Effector memory CD8-positive, alpha-beta T cell (primary cell): ENCODE measurements around the gene POLR1E.
"Not testable (repeated sequence)": the region's sequence is repeated elsewhere in the genome, so short reads cannot be mapped to it uniquely, and the experiment has no call there.

Experiments used
- ATAC-seq: fragments of 150-1000 bp; cut with Tn5 transposase; replicated peaks from 2 replicates; pipeline ENCODE4 v1.10.0; 2021; ENCODE audit warnings: mild to moderate bottlenecking, moderate library complexity
- DNase-seq, 3 experiments: peaks; one replicate each; pipeline ENCODE4 v3.0.0; 2021
- H3K27ac Mint-ChIP-seq, 2 donors: one replicate each; pipeline ENCODE4 v1.8.0; 2022; ENCODE audit warnings: mild to moderate bottlenecking in 2 of 2, mixed read lengths in 2 of 2, moderate library complexity in 2 of 2
- H3K27me3 Mint-ChIP-seq, 2 donors: one replicate each; pipeline ENCODE4 v1.8.0; 2022; ENCODE audit warnings: mixed read lengths in 2 of 2
- H3K36me3 Mint-ChIP-seq: one replicate; pipeline ENCODE4 v1.8.0; 2022; ENCODE audit warnings: mild to moderate bottlenecking, moderate library complexity, mixed read lengths; ENCODE audit not compliant: insufficient read depth
- H3K4me1 Mint-ChIP-seq, 2 donors: one replicate each; pipeline ENCODE4 v1.8.0; 2022; ENCODE audit warnings: low read depth in 2 of 2, mixed read lengths in 2 of 2
- H3K4me3 Mint-ChIP-seq, 2 donors: one replicate each; pipeline ENCODE4 v1.8.0; 2022; ENCODE audit warnings: mild to moderate bottlenecking in 2 of 2, mixed read lengths in 2 of 2, moderate library complexity in 2 of 2
- H3K9me3 Mint-ChIP-seq, 2 donors: one replicate each; pipeline ENCODE4 v1.8.0; 2022; ENCODE audit warnings: mixed read lengths in 2 of 2

The POLR1E gene

GRCh38 chr9:37471942-37472684 lies 13.6 kb upstream of the POLR1E start:
- ATAC-seq (no peak), DNase-seq (no peak)
- no peaks in the 10 kb centered on the region for H3K9me3 Mint-ChIP-seq
- H3K4me1 Mint-ChIP-seq: peaks cover 4 to 5% of the 10 kb centered on the region in 2 donors
- peak overlapping the region; percentile 62 to 70 for H3K4me3 Mint-ChIP-seq
- no peaks in the 10 kb centered on the region for H3K36me3 Mint-ChIP-seq
- H3K27ac Mint-ChIP-seq: peak overlapping the region in 1 of 2 donors; percentile 11
- H3K27me3 Mint-ChIP-seq: peaks cover 6 to 9% of the 10 kb centered on the region in 2 donors

- H3K9me3 Mint-ChIP-seq, DNase-seq, H3K4me3 Mint-ChIP-seq, H3K36me3 Mint-ChIP-seq, H3K4me1 Mint-ChIP-seq, H3K27ac Mint-ChIP-seq, ATAC-seq: not testable (repeated sequence)
- peaks cover 23 to 26% of the 10 kb centered on the region in 2 donors for H3K27me3 Mint-ChIP-seq
These were observed 11.8 kb upstream of the POLR1E start for GRCh38 chr9:37473982-37474381.

- Mint-ChIP-seq H3K36me3 (no peaks in the 10 kb centered on the region), H3K4me1 (peaks cover 4 to 5% of the 10 kb centered on the region in 2 donors), H3K9me3 (no peaks in the 10 kb centered on the region), H3K27ac (no peak overlapping the region), H3K4me3 (no peak overlapping the region), H3K27me3 (peaks cover 27 to 31% of the 10 kb centered on the region in 2 donors)
- ATAC-seq (no peak), DNase-seq (no peak)
These were observed 11.3 kb upstream of the POLR1E start for GRCh38 chr9:37474438-37474837.

GRCh38 chr9:37476930-37477329 lies 8.8 kb upstream of the POLR1E start:
- H3K27me3 Mint-ChIP-seq: peaks cover 42 to 51% of the 10 kb centered on the region in 2 donors
- peaks cover 3 to 4% of the 10 kb centered on the region in 2 donors for H3K4me1 Mint-ChIP-seq
- H3K36me3 Mint-ChIP-seq: no peaks in the 10 kb centered on the region
- ATAC-seq (no peak), DNase-seq (no peak)
- no peak overlapping the region for H3K27ac Mint-ChIP-seq
- H3K4me3 Mint-ChIP-seq: no peak overlapping the region
- no peaks in the 10 kb centered on the region for H3K9me3 Mint-ChIP-seq

- not testable (repeated sequence) for H3K9me3 Mint-ChIP-seq, DNase-seq, H3K4me1 Mint-ChIP-seq, H3K36me3 Mint-ChIP-seq, ATAC-seq, H3K27ac Mint-ChIP-seq, H3K4me3 Mint-ChIP-seq
- H3K27me3 Mint-ChIP-seq: peaks cover 44 to 54% of the 10 kb centered on the region in 2 donors
These were observed 8.3 kb upstream of the POLR1E start for GRCh38 chr9:37477443-37477842.

GRCh38 chr9:37477987-37478619 lies 7.6 kb upstream of the POLR1E start:
- H3K4me3 Mint-ChIP-seq, H3K27ac Mint-ChIP-seq, H3K36me3 Mint-ChIP-seq, H3K4me1 Mint-ChIP-seq, DNase-seq, ATAC-seq, H3K9me3 Mint-ChIP-seq: not testable (repeated sequence)
- H3K27me3 Mint-ChIP-seq: peaks cover 44 to 54% of the 10 kb centered on the region in 2 donors

GRCh38 chr9:37480759-37481158 lies 5.0 kb upstream of the POLR1E start:
- DNase-seq: no peak
- Mint-ChIP-seq H3K27ac (no peak overlapping the region), H3K27me3 (peaks cover 44 to 54% of the 10 kb centered on the region in 2 donors), H3K9me3 (no peaks in the 10 kb centered on the region), H3K4me1 (peaks cover 7 to 8% of the 10 kb centered on the region in 2 donors), H3K36me3 (peaks cover 3% of the 10 kb centered on the region), H3K4me3 (no peak overlapping the region)
- no peak for ATAC-seq

GRCh38 chr9:37486256-37486615 lies 488 bp downstream of the POLR1E start:
- DNase-seq: no peak
- no peak for ATAC-seq
- peaks cover 28 to 30% of the 10 kb centered on the region in 2 donors for H3K4me1 Mint-ChIP-seq
- H3K36me3 Mint-ChIP-seq: peaks cover 36% of the 10 kb centered on the region
- peak overlapping the region; percentile 87 to 98 for H3K27ac Mint-ChIP-seq
- H3K9me3 Mint-ChIP-seq: no peaks in the 10 kb centered on the region
- peaks cover 8 to 10% of the 10 kb centered on the region in 2 donors for H3K27me3 Mint-ChIP-seq
- peak overlapping the region; percentile 90 to 97 for H3K4me3 Mint-ChIP-seq

GRCh38 chr9:37486616-37487548 lies 1.1 kb downstream of the POLR1E start:
- peak overlapping the region; percentile 87 to 98 for H3K27ac Mint-ChIP-seq
- H3K4me3 Mint-ChIP-seq: peak overlapping the region; percentile 90 to 97
- H3K9me3 Mint-ChIP-seq: no peaks in the 10 kb centered on the region
- no peak for ATAC-seq
- DNase-seq: no peak
- peaks cover 42% of the 10 kb centered on the region for H3K36me3 Mint-ChIP-seq
- H3K27me3 Mint-ChIP-seq: peaks cover 2 to 4% of the 10 kb centered on the region in 2 donors
- H3K4me1 Mint-ChIP-seq: peaks cover 28 to 30% of the 10 kb centered on the region in 2 donors

GRCh38 chr9:37491939-37492338 lies 6.2 kb downstream of the POLR1E start:
- Mint-ChIP-seq H3K36me3 (peaks cover 74% of the 10 kb centered on the region), H3K9me3 (no peaks in the 10 kb centered on the region), H3K27me3 (no peaks in the 10 kb centered on the region), H3K4me3 (no peak overlapping the region), H3K27ac (no peak overlapping the region), H3K4me1 (peaks cover 12 to 16% of the 10 kb centered on the region in 2 donors)
- DNase-seq (no peak), ATAC-seq (no peak)

GRCh38 chr9:37495571-37495970 lies 9.8 kb downstream of the POLR1E start:
- peak overlapping the region in 1 of 2 donors; percentile 11 for H3K27ac Mint-ChIP-seq
- H3K9me3 Mint-ChIP-seq: no peaks in the 10 kb centered on the region
- H3K27me3 Mint-ChIP-seq: no peaks in the 10 kb centered on the region
- no peak overlapping the region for H3K4me3 Mint-ChIP-seq
- peaks cover 83% of the 10 kb centered on the region for H3K36me3 Mint-ChIP-seq
- no peak for DNase-seq
- H3K4me1 Mint-ChIP-seq: peaks cover 0 to 10% of the 10 kb centered on the region in 2 donors
- no peak for ATAC-seq

GRCh38 chr9:37496020-37496419 lies 10.3 kb downstream of the POLR1E start:
- no peaks in the 10 kb centered on the region for H3K27me3 Mint-ChIP-seq
- peaks cover 83% of the 10 kb centered on the region for H3K36me3 Mint-ChIP-seq
- ATAC-seq: no peak
- DNase-seq: no peak
- H3K9me3 Mint-ChIP-seq: no peaks in the 10 kb centered on the region
- H3K27ac Mint-ChIP-seq: peak overlapping the region in 1 of 2 donors; percentile 11
- peaks cover 0 to 10% of the 10 kb centered on the region in 2 donors for H3K4me1 Mint-ChIP-seq
- H3K4me3 Mint-ChIP-seq: no peak overlapping the region

GRCh38 chr9:37497320-37497719 lies 11.6 kb downstream of the POLR1E start:
- peaks cover 80% of the 10 kb centered on the region for H3K36me3 Mint-ChIP-seq
- ATAC-seq: no peak
- H3K27me3 Mint-ChIP-seq: no peaks in the 10 kb centered on the region
- H3K9me3 Mint-ChIP-seq: no peaks in the 10 kb centered on the region
- H3K27ac Mint-ChIP-seq: no peak overlapping the region
- DNase-seq: no peak
- H3K4me1 Mint-ChIP-seq: peaks cover 0 to 14% of the 10 kb centered on the region in 2 donors
- no peak overlapping the region for H3K4me3 Mint-ChIP-seq
